Naive thymus-derived CD4-positive, alpha-beta T cell (primary cell): ENCODE results near the gene ENHO. TPM values are rescaled to one million over a fixed set of nuclear protein-coding genes. Genes with fewer than 3 reads are reported as not detected.

ENCODE experiments used
- ATAC-seq: fragments of 150-1000 bp; cut with Tn5 transposase; 2 replicates; pipeline ENCODE4 v1.10.0; 2021; ENCODE audit warnings: mild to moderate bottlenecking, moderate library complexity
- CTCF ChIA-PET: fragments of 350-600 bp; sonication (Branson Sonifier 250); formaldehyde crosslinking; loops from one replicate; lab custom pipeline; 2021; ENCODE audit warnings: antibody characterized with exemption; lab: Charles Lee
- POLR2A ChIA-PET: fragments of 350-600 bp; sonication (Branson Sonifier 250); formaldehyde crosslinking; loops from one replicate; lab custom pipeline; 2021; ENCODE audit warnings: antibody characterized with exemption, inconsistent platforms; lab: Charles Lee
- DNase-seq, 9 donors: peaks; one replicate each; pipeline versions ENCODE4 v3.0.0 to v3.0.0-alpha.2; 2020 to 2022; ENCODE audit warnings: mixed read lengths in 1 of 9
- H3K27ac ChIP-seq: one replicate; pipeline ENCODE4 v1.7.0; 2013; ENCODE audit warnings: mild to moderate bottlenecking, low read depth, low read length, moderate library complexity
- H3K27me3 ChIP-seq, 2 donors: one replicate each; pipeline ENCODE4 v1.7.0; 2013; ENCODE audit warnings: low read length in 2 of 2, mild to moderate bottlenecking in 2 of 2, moderate library complexity in 2 of 2; ENCODE audit not compliant: control insufficient read depth in 2 of 2, insufficient read depth in 2 of 2
- H3K36me3 ChIP-seq, 3 experiments: 1 replicate in 2 of 3; 2 replicates in 1 of 3; pipeline ENCODE4 v1.7.0; 2013; ENCODE audit warnings: low read length in 3 of 3, mild to moderate bottlenecking in 3 of 3, moderate library complexity in 1 of 3; ENCODE audit not compliant: insufficient read depth in 3 of 3, control insufficient read depth in 2 of 3
- H3K4me1 ChIP-seq, 2 donors: one replicate each; pipeline ENCODE4 v1.7.0; 2013; ENCODE audit warnings: low read length in 2 of 2, mild to moderate bottlenecking in 2 of 2, moderate library complexity in 1 of 2; ENCODE audit not compliant: control insufficient read depth in 2 of 2, insufficient read depth in 2 of 2
- H3K4me3 ChIP-seq: 2 replicates; pipeline ENCODE4 v1.7.0; 2013; ENCODE audit warnings: mild to moderate bottlenecking, low read length
- H3K9me3 ChIP-seq, 3 experiments: 1 replicate in 2 of 3; 2 replicates in 1 of 3; pipeline ENCODE4 v1.7.0; 2013; ENCODE audit warnings: low read length in 3 of 3; ENCODE audit not compliant: control insufficient read depth in 2 of 3
- H3K27ac Mint-ChIP-seq, 9 donors: one replicate each; pipeline ENCODE4 v1.8.0; 2020 to 2022; ENCODE audit warnings: mixed read lengths in 9 of 9, mild to moderate bottlenecking in 8 of 9, moderate library complexity in 5 of 9, inconsistent platforms in 2 of 9
- H3K27me3 Mint-ChIP-seq, 5 donors: one replicate each; pipeline ENCODE4 v1.8.0; 2021 to 2022; ENCODE audit warnings: mixed read lengths in 5 of 5, mild to moderate bottlenecking in 1 of 5
- H3K36me3 Mint-ChIP-seq, 5 donors: one replicate each; pipeline ENCODE4 v1.8.0; 2020 to 2022; ENCODE audit warnings: mixed read lengths in 5 of 5, mild to moderate bottlenecking in 3 of 5, inconsistent platforms in 1 of 5
- H3K4me1 Mint-ChIP-seq, 7 donors: one replicate each; pipeline ENCODE4 v1.8.0; 2020 to 2022; ENCODE audit warnings: mixed read lengths in 7 of 7, mild to moderate bottlenecking in 3 of 7, inconsistent platforms in 1 of 7
- H3K4me3 Mint-ChIP-seq, 10 donors: one replicate each; pipeline ENCODE4 v1.8.0; 2020 to 2022; ENCODE audit warnings: mild to moderate bottlenecking in 10 of 10, mixed read lengths in 10 of 10, moderate library complexity in 6 of 10, inconsistent platforms in 2 of 10
- H3K9me3 Mint-ChIP-seq, 11 donors: one replicate each; pipeline ENCODE4 v1.8.0; 2020 to 2022; ENCODE audit warnings: mixed read lengths in 11 of 11, mild to moderate bottlenecking in 4 of 11, inconsistent platforms in 1 of 11, moderate library complexity in 1 of 11
- intact Hi-C, 2 donors: fragments of 100-400 bp; cut with micrococcal nuclease; formaldehyde crosslinking; loops; one replicate each; pipeline ENCODE4 v1.15.1; 2023
- polyA plus RNA-seq, 2 donors: library from polyadenylated mRNA; unstranded; fragments of 300-500 nt; fragmentation: Illumina TruSeq; gene quantifications; one replicate each; pipeline ENCODE4 v1.2.3, GENCODE V29; 2021
- total RNA-seq, 6 experiments: library from RNA in 5 of 6; stranded (reverse) in 5 of 6; gene quantifications; 1 replicate in 5 of 6; 2 replicates in 1 of 6; pipeline ENCODE4 v1.2.3 and lab custom pipeline; 2021 to 2026

Gene ENHO
- total and polyA plus RNA-seq, 7 experiments from 2014 or later = 0.21 to 1.9 (median 0.56) TPM; not detected in 4

- Mint-ChIP-seq H3K27me3 (peaks cover 12 to 26% (median 23%) of the 10 kb centered on the region in 5 donors), H3K36me3 (peaks cover 0 to 4% (median 0%) of the 10 kb centered on the region in 5 donors), H3K4me1 (no peaks in the 10 kb centered on the region), H3K9me3 (no peaks in the 10 kb centered on the region), H3K4me3 (no peak overlapping the region), H3K27ac (no peak overlapping the region)
- H3K36me3 ChIP-seq = no peaks in the 10 kb centered on the region
- intact Hi-C loops = no loop called here
- H3K4me3 ChIP-seq = no peak overlapping the region
- DNase-seq = no peak
- no peaks in the 10 kb centered on the region for H3K4me1 ChIP-seq
- ChIA-PET CTCF (interaction anchor here (1.1 kb wide), 1 partner anchor 35 kb away, joined by 3 read pairs; no protein-coding TSS in a partner anchor), POLR2A (no interaction called here)
- ATAC-seq = no peak
- no peaks in the 10 kb centered on the region for H3K9me3 ChIP-seq
- H3K27me3 ChIP-seq = no peaks in the 10 kb centered on the region
- no peak overlapping the region for H3K27ac ChIP-seq
Observed at GRCh38 chr9:34555936-34556525, 33.2 kb upstream of the ENHO start.

- Histone ChIP-seq H3K9me3 (no peaks in the 10 kb centered on the region), H3K27ac (no peak overlapping the region), H3K4me1 (no peaks in the 10 kb centered on the region), H3K27me3 (no peaks in the 10 kb centered on the region), H3K4me3 (no peak overlapping the region), H3K36me3 (no peaks in the 10 kb centered on the region)
- Mint-ChIP-seq H3K27me3 (peaks cover 11 to 26% (median 22%) of the 10 kb centered on the region in 5 donors), H3K27ac (no peak overlapping the region), H3K4me3 (no peak overlapping the region), H3K9me3 (no peaks in the 10 kb centered on the region), H3K36me3 (peaks cover 0 to 4% (median 0%) of the 10 kb centered on the region in 5 donors), H3K4me1 (no peaks in the 10 kb centered on the region)
- DNase-seq (no peak), ATAC-seq (no peak)
- POLR2A ChIA-PET = no interaction called here
- CTCF ChIA-PET = interaction anchor here (1.1 kb wide), 1 partner anchor 35 kb away, joined by 3 read pairs; no protein-coding TSS in a partner anchor
- intact Hi-C loops = no loop called here
Observed at GRCh38 chr9:34555500-34555899, 32.7 kb upstream of the ENHO start.

GRCh38 chr9:34555002-34555348 lies 32.2 kb upstream of the ENHO start:
- DNase-seq = no peak
- POLR2A ChIA-PET = no interaction called here
- no peaks in the 10 kb centered on the region for H3K9me3 ChIP-seq
- intact Hi-C loops = no loop called here
- H3K27ac ChIP-seq = no peak overlapping the region
- Mint-ChIP-seq H3K9me3 (no peaks in the 10 kb centered on the region), H3K27me3 (peaks cover 6 to 22% (median 17%) of the 10 kb centered on the region in 5 donors), H3K36me3 (no peaks in the 10 kb centered on the region), H3K27ac (no peak overlapping the region), H3K4me1 (no peaks in the 10 kb centered on the region), H3K4me3 (no peak overlapping the region)
- CTCF ChIA-PET = no interaction called here
- no peak for ATAC-seq
- H3K36me3 ChIP-seq = no peaks in the 10 kb centered on the region
- H3K4me3 ChIP-seq = no peak overlapping the region
- no peaks in the 10 kb centered on the region for H3K27me3 ChIP-seq
- H3K4me1 ChIP-seq = no peaks in the 10 kb centered on the region

GRCh38 chr9:34554211-34555001 lies 31.6 kb upstream of the ENHO start:
- Mint-ChIP-seq H3K4me1 (no peaks in the 10 kb centered on the region), H3K36me3 (no peaks in the 10 kb centered on the region), H3K27me3 (peaks cover 5 to 21% (median 15%) of the 10 kb centered on the region in 5 donors), H3K27ac (no peak overlapping the region), H3K9me3 (no peaks in the 10 kb centered on the region), H3K4me3 (no peak overlapping the region)
- H3K27me3 ChIP-seq = no peaks in the 10 kb centered on the region
- POLR2A ChIA-PET = no interaction called here
- DNase-seq = no peak
- H3K4me1 ChIP-seq = no peaks in the 10 kb centered on the region
- no peak overlapping the region for H3K4me3 ChIP-seq
- intact Hi-C loops = no loop called here
- no peaks in the 10 kb centered on the region for H3K9me3 ChIP-seq
- no peak for ATAC-seq
- no peaks in the 10 kb centered on the region for H3K36me3 ChIP-seq
- CTCF ChIA-PET = no interaction called here
- H3K27ac ChIP-seq = no peak overlapping the region

GRCh38 chr9:34553511-34554021 lies 30.8 kb upstream of the ENHO start:
- H3K27ac Mint-ChIP-seq = no peak overlapping the region
- Histone ChIP-seq H3K27ac (no peak overlapping the region), H3K9me3 (no peaks in the 10 kb centered on the region), H3K4me1 (no peaks in the 10 kb centered on the region), H3K4me3 (no peak overlapping the region), H3K27me3 (no peaks in the 10 kb centered on the region), H3K36me3 (no peaks in the 10 kb centered on the region)
- no peak overlapping the region for H3K4me3 Mint-ChIP-seq
- ChIA-PET CTCF (no interaction called here), POLR2A (no interaction called here)
- intact Hi-C loops = no loop called here
- DNase-seq (no peak), ATAC-seq (no peak)
- H3K4me1 Mint-ChIP-seq = no peaks in the 10 kb centered on the region
- H3K9me3 Mint-ChIP-seq = no peaks in the 10 kb centered on the region
- H3K36me3 Mint-ChIP-seq = no peaks in the 10 kb centered on the region
- peaks cover 0 to 20% (median 10%) of the 10 kb centered on the region in 5 donors for H3K27me3 Mint-ChIP-seq

GRCh38 chr9:34552986-34553385 lies 30.2 kb upstream of the ENHO start:
- no peaks in the 10 kb centered on the region for H3K27me3 ChIP-seq
- H3K36me3 ChIP-seq = no peaks in the 10 kb centered on the region
- no peaks in the 10 kb centered on the region for H3K9me3 Mint-ChIP-seq
- POLR2A ChIA-PET = no interaction called here
- no peaks in the 10 kb centered on the region for H3K36me3 Mint-ChIP-seq
- intact Hi-C loops = no loop called here
- no peak overlapping the region for H3K4me3 ChIP-seq
- ATAC-seq = no peak
- H3K4me1 Mint-ChIP-seq = peaks cover 0 to 5% (median 0%) of the 10 kb centered on the region in 7 donors
- H3K27ac Mint-ChIP-seq = no peak overlapping the region
- H3K4me3 Mint-ChIP-seq = no peak overlapping the region
- DNase-seq = no peak
- no peaks in the 10 kb centered on the region for H3K4me1 ChIP-seq
- no peaks in the 10 kb centered on the region for H3K9me3 ChIP-seq
- CTCF ChIA-PET = no interaction called here
- peaks cover 3 to 22% (median 14%) of the 10 kb centered on the region in 5 donors for H3K27me3 Mint-ChIP-seq
- no peak overlapping the region for H3K27ac ChIP-seq
